ENCODE measurements around the gene ZDHHC7. TPM values are rescaled to one million over a fixed set of nuclear protein-coding genes. Genes with fewer than 3 reads are reported as not detected.

The ZDHHC7 gene
- total RNA-seq, 2 experiments from 2014 or later = 39.8 to 44.6 TPM

DNA sequence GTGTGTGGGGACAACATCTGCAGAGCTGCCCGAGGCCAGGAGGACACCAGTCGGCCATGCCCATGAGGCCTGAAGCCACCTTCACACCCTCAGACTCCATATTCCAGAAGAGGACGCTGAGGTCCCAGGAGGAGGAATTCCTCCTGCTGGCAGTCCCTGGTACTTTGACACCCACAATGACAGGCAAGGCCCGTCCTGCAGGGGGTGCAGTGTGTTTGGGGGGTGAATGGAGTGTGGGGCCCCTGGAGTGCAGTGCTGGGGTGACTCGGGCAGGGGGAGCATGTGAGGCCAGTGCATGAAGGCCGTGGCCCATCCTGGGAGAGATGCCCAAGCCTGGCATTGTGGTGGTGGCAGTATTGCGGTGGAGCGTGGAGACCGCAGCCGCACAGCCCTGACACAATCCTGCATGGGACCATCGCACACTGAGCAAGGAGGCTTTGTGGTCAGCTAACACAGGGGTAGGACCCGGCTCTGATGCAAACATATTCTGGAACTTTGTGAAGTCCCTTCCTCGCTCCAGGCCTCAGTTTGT is 52.2 kb downstream of the ZDHHC7 start:
- no peak overlapping the region for H3K27ac Mint-ChIP-seq
- ATAC-seq (ENCODE audit: poor library complexity) (no peak), DNase-seq (no peak)
- no peaks in the 10 kb centered on the region for H3K36me3 Mint-ChIP-seq (ENCODE audit: low read depth)
- TF ChIP-seq, protein P1, sequence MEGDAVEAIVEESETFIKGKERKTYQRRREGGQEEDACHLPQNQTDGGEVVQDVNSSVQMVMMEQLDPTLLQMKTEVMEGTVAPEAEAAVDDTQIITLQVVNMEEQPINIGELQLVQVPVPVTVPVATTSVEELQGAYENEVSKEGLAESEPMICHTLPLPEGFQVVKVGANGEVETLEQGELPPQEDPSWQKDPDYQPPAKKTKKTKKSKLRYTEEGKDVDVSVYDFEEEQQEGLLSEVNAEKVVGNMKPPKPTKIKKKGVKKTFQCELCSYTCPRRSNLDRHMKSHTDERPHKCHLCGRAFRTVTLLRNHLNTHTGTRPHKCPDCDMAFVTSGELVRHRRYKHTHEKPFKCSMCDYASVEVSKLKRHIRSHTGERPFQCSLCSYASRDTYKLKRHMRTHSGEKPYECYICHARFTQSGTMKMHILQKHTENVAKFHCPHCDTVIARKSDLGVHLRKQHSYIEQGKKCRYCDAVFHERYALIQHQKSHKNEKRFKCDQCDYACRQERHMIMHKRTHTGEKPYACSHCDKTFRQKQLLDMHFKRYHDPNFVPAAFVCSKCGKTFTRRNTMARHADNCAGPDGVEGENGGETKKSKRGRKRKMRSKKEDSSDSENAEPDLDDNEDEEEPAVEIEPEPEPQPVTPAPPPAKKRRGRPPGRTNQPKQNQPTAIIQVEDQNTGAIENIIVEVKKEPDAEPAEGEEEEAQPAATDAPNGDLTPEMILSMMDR (IDR thresholded peaks at IDR 0.05) = no peak
- H3K27me3 Mint-ChIP-seq = peaks cover 5% of the 10 kb centered on the region
- no peak overlapping the region for H3K4me3 Mint-ChIP-seq
- no peaks in the 10 kb centered on the region for H3K36me3 ChIP-seq (ENCODE audit: insufficient read depth, low read length)
- no peak overlapping the region for H3K4me3 ChIP-seq (ENCODE audit: low read length)
- no peaks in the 10 kb centered on the region for H3K9me3 Mint-ChIP-seq
- peaks cover 2% of the 10 kb centered on the region for H3K4me1 ChIP-seq (ENCODE audit: insufficient read depth, low read length)
- intact Hi-C loops (cut with DNase I, micrococcal nuclease) = no loop called here
- H3K27ac ChIP-seq (ENCODE audit: low read depth in 1 of 2, low read length in 2 of 2) = no peak overlapping the region
- H3K27me3 ChIP-seq (ENCODE audit: control insufficient read depth in 1 of 2, insufficient read depth in 2 of 2, low read length in 2 of 2) = peaks cover 0 to 2% of the 10 kb centered on the region in 2 experiments
- H3K4me1 Mint-ChIP-seq (ENCODE audit: low read depth) = no peaks in the 10 kb centered on the region
- no peaks in the 10 kb centered on the region for H3K9me3 ChIP-seq (ENCODE audit: control insufficient read depth in 1 of 2, insufficient read depth in 1 of 2, low read length in 2 of 2)
- ChIA-PET POLR2A (no interaction called here), CTCF (no interaction called here)

DNA sequence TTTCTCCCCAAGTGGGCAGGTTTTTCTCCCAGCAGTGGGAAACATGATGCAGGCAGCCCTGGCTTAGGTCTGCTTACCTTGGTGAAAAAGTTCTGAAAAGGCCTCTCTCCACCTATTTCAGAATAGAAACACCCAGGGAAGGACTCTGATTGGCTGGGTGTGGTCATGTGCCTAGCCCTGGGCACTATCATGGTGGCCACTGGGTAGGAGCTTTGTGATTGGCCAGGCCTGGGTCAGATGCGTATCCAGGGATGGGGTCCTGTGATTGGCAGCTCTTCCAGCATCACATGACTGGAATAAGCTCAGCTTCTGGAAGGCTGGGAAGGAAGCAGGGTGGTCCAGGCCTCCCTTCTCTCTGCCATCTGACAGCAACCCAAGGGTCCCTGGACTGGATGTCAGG is 53.5 kb downstream of the ZDHHC7 start:
- Histone ChIP-seq H3K36me3 (ENCODE audit: insufficient read depth, low read length) (no peaks in the 10 kb centered on the region), H3K27me3 (ENCODE audit: control insufficient read depth in 1 of 2, insufficient read depth in 2 of 2, low read length in 2 of 2) (peaks cover 0 to 2% of the 10 kb centered on the region in 2 experiments), H3K4me3 (ENCODE audit: low read length) (no peak overlapping the region), H3K27ac (ENCODE audit: low read depth in 1 of 2, low read length in 2 of 2) (no peak overlapping the region), H3K9me3 (ENCODE audit: control insufficient read depth in 1 of 2, insufficient read depth in 1 of 2, low read length in 2 of 2) (no peaks in the 10 kb centered on the region), H3K4me1 (ENCODE audit: insufficient read depth, low read length) (peaks cover 2% of the 10 kb centered on the region)
- DNase-seq (no peak), ATAC-seq (ENCODE audit: poor library complexity) (no peak)
- Mint-ChIP-seq H3K9me3 (no peaks in the 10 kb centered on the region), H3K36me3 (ENCODE audit: low read depth) (no peaks in the 10 kb centered on the region), H3K27ac (no peak overlapping the region), H3K4me3 (no peak overlapping the region), H3K4me1 (ENCODE audit: low read depth) (no peaks in the 10 kb centered on the region), H3K27me3 (no peaks in the 10 kb centered on the region)
- ChIA-PET POLR2A (no interaction called here), CTCF (no interaction called here)
- TF ChIP-seq, protein P1 (IDR thresholded peaks at IDR 0.05) = no peak
- intact Hi-C loops (cut with DNase I, micrococcal nuclease) = no loop called here

DNA sequence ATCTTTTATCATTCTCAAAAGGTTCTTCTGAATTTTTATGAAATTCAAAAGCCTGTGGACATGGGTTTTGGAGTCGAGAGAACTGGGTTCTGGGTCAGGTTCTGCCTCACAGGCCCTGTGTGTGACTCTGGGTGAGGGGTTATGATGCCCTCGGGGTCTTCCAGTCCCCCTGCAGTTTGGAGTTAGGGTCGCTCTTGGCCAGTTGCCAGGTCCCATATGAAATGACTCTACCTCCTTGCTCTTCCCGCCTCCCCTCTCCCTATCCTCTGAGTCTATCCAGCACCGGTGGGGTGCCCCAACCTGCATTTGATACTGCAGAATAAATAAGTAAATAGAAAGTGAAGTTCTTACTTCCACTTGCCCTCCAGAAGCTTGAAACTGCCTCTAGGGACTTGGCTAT is 54.1 kb downstream of the ZDHHC7 start:
- intact Hi-C loops (cut with DNase I, micrococcal nuclease) = no loop called here

More for the DNA sequence above, 54.1 kb downstream of the ZDHHC7 start:
- Mint-ChIP-seq H3K4me1 (ENCODE audit: low read depth) (peaks cover 3% of the 10 kb centered on the region), H3K4me3 (no peak overlapping the region), H3K9me3 (no peaks in the 10 kb centered on the region), H3K27me3 (no peaks in the 10 kb centered on the region), H3K36me3 (ENCODE audit: low read depth) (no peaks in the 10 kb centered on the region), H3K27ac (no peak overlapping the region)
- CTCF ChIA-PET = no interaction called here
- peaks cover 7% of the 10 kb centered on the region for H3K4me1 ChIP-seq (ENCODE audit: insufficient read depth, low read length)
- POLR2A ChIA-PET = no interaction called here
- DNase-seq (no peak), ATAC-seq (ENCODE audit: poor library complexity) (no peak)
- no peaks in the 10 kb centered on the region for H3K9me3 ChIP-seq (ENCODE audit: control insufficient read depth in 1 of 2, insufficient read depth in 1 of 2, low read length in 2 of 2)
- H3K27me3 ChIP-seq (ENCODE audit: control insufficient read depth in 1 of 2, insufficient read depth in 2 of 2, low read length in 2 of 2) = peaks cover 0 to 2% of the 10 kb centered on the region in 2 experiments
- no peak overlapping the region for H3K4me3 ChIP-seq (ENCODE audit: low read length)
- TF ChIP-seq, protein P1 (IDR thresholded peaks at IDR 0.05) = no peak
- H3K36me3 ChIP-seq (ENCODE audit: insufficient read depth, low read length) = no peaks in the 10 kb centered on the region
- H3K27ac ChIP-seq (ENCODE audit: low read depth in 1 of 2, low read length in 2 of 2) = no peak overlapping the region

Measured in CD4-positive, alpha-beta T cell (primary cell).